Common myeloid progenitor, CD34-positive (primary cell): ENCODE results near the gene ANKMY1.

Source experiments
- CTCF ChIA-PET: fragments of 350-600 bp; sonication (Branson Sonifier 250); formaldehyde crosslinking; loops from one replicate; lab custom pipeline; 2021; ENCODE audit warnings: antibody characterized with exemption; lab: Charles Lee
- POLR2A ChIA-PET: fragments of 350-600 bp; sonication (Branson Sonifier 250); formaldehyde crosslinking; loops from one replicate; lab custom pipeline; 2021; ENCODE audit warnings: antibody characterized with exemption; lab: Charles Lee
- DNase-seq, 3 donors: peaks; one replicate each; pipeline versions ENCODE4 v3.0.0 to v3.0.0-alpha.2; 2013
- H3K27ac ChIP-seq, 2 experiments: 1 replicate in 1 of 2; 2 replicates in 1 of 2; pipeline ENCODE4 v1.7.0; 2013; ENCODE audit warnings: inconsistent platforms in 2 of 2, low read length in 2 of 2, mild to moderate bottlenecking in 2 of 2, low read depth in 1 of 2, moderate library complexity in 1 of 2; ENCODE audit not compliant: severe bottlenecking in 2 of 2, insufficient read depth in 1 of 2, poor library complexity in 1 of 2
- H3K27me3 ChIP-seq, 5 experiments: replicated peaks in 2 of 5; 1 replicate in 3 of 5; 2 replicates in 2 of 5; pipeline versions ENCODE4 v1.6.1 to v1.7.0; 2013; ENCODE audit warnings: low read length in 4 of 5, mild to moderate bottlenecking in 2 of 5, moderate library complexity in 2 of 5, inconsistent platforms in 1 of 5; ENCODE audit not compliant: insufficient read depth in 5 of 5, control insufficient read depth in 4 of 5
- H3K36me3 ChIP-seq, 4 experiments: 1 replicate in 2 of 4; 2 replicates in 2 of 4; pipeline versions ENCODE4 v1.6.1 to v1.7.0; 2013; ENCODE audit warnings: low read length in 3 of 4, control low read depth in 1 of 4, mild to moderate bottlenecking in 1 of 4; ENCODE audit not compliant: control insufficient read depth in 4 of 4, insufficient read depth in 4 of 4
- H3K4me1 ChIP-seq, 4 experiments: 1 replicate in 3 of 4; 2 replicates in 1 of 4; pipeline versions ENCODE4 v1.6.1 to v1.7.1; 2013; ENCODE audit warnings: low read length in 3 of 4, mild to moderate bottlenecking in 3 of 4, control low read depth in 1 of 4, inconsistent platforms in 1 of 4, moderate library complexity in 1 of 4; ENCODE audit not compliant: control insufficient read depth in 4 of 4, insufficient read depth in 4 of 4; ENCODE audit errors: control extremely low read depth in 1 of 4
- H3K4me3 ChIP-seq, 7 experiments: 1 replicate in 4 of 7; 2 replicates in 3 of 7; pipeline versions ENCODE4 v1.5.1 to v1.7.0; 2013; ENCODE audit warnings: mild to moderate bottlenecking in 7 of 7, low read length in 6 of 7, moderate library complexity in 6 of 7, inconsistent platforms in 2 of 7, low read depth in 2 of 7, control low read depth in 1 of 7; ENCODE audit not compliant: insufficient read depth in 4 of 7, control insufficient read depth in 1 of 7; ENCODE audit errors: extremely low read depth in 1 of 7
- H3K9me3 ChIP-seq, 5 experiments: 1 replicate in 4 of 5; 2 replicates in 1 of 5; pipeline versions ENCODE4 v1.6.1 to v1.7.1; 2013; ENCODE audit warnings: low read length in 4 of 5, mild to moderate bottlenecking in 2 of 5, inconsistent platforms in 1 of 5, low read depth in 1 of 5, moderate library complexity in 1 of 5; ENCODE audit not compliant: control insufficient read depth in 4 of 5, insufficient read depth in 2 of 5; ENCODE audit errors: control extremely low read depth in 1 of 5
- WGBS: methylation state at CpG from one replicate; pipeline ENCODE4 v1.1.5; 2013; ENCODE audit not compliant: insufficient coverage; 5-methylcytosine and 5-hydroxymethylcytosine counted together

The ANKMY1 gene

GRCh38 chr2:240503848-240504247 lies 53.9 kb downstream of the ANKMY1 start:
- POLR2A ChIA-PET, result no interaction called here
- Histone ChIP-seq H3K27me3 (no peaks in the 10 kb centered on the region), H3K27ac (no peak overlapping the region), H3K4me3 (no peak overlapping the region), H3K36me3 (peaks cover 0 to 19% (median 11%) of the 10 kb centered on the region in 4 experiments), H3K9me3 (no peaks in the 10 kb centered on the region), H3K4me1 (no peaks in the 10 kb centered on the region)
- no peak for DNase-seq
- WGBS, result 95% methylated on average over 6 of the region's 7 CpGs
- CTCF ChIA-PET, result interaction anchor here (1.7 kb wide), 1 partner anchor 10 kb away, joined by 5 read pairs; no protein-coding TSS in a partner anchor

GRCh38 chr2:240503375-240503774 lies 54.4 kb downstream of the ANKMY1 start:
- ChIA-PET CTCF (interaction anchor here (1.7 kb wide), 1 partner anchor 11 kb away, joined by 5 read pairs; no protein-coding TSS in a partner anchor), POLR2A (no interaction called here)
- no peak for DNase-seq
- Histone ChIP-seq H3K27me3 (no peaks in the 10 kb centered on the region), H3K9me3 (no peaks in the 10 kb centered on the region), H3K36me3 (peaks cover 0 to 22% (median 13%) of the 10 kb centered on the region in 4 experiments), H3K27ac (no peak overlapping the region), H3K4me3 (no peak overlapping the region), H3K4me1 (no peaks in the 10 kb centered on the region)
- WGBS, result 95% methylated on average over 8 of the region's 9 CpGs

GRCh38 chr2:240502430-240503121 lies 55.2 kb downstream of the ANKMY1 start:
- Histone ChIP-seq H3K27ac (no peak overlapping the region), H3K9me3 (no peaks in the 10 kb centered on the region), H3K36me3 (peaks cover 0 to 27% (median 13%) of the 10 kb centered on the region in 4 experiments), H3K4me3 (no peak overlapping the region), H3K4me1 (no peaks in the 10 kb centered on the region), H3K27me3 (no peaks in the 10 kb centered on the region)
- 89% methylated on average over 11 of the region's 14 CpGs for WGBS
- CTCF ChIA-PET, result interaction anchor here (1.7 kb wide), 1 partner anchor 12 kb away, joined by 5 read pairs; no protein-coding TSS in a partner anchor
- POLR2A ChIA-PET, result no interaction called here
- DNase-seq, result no peak

GRCh38 chr2:240502059-240502429 lies 55.7 kb downstream of the ANKMY1 start:
- no peak for DNase-seq
- no peaks in the 10 kb centered on the region for H3K4me1 ChIP-seq
- no peaks in the 10 kb centered on the region for H3K27me3 ChIP-seq
- H3K4me3 ChIP-seq, result no peak overlapping the region
- ChIA-PET CTCF (no interaction called here), POLR2A (no interaction called here)
- peaks cover 0 to 31% (median 13%) of the 10 kb centered on the region in 4 experiments for H3K36me3 ChIP-seq
- no peaks in the 10 kb centered on the region for H3K9me3 ChIP-seq
- WGBS, result no CpG with 5 or more reads among the region's 5 CpGs
- no peak overlapping the region for H3K27ac ChIP-seq

GRCh38 chr2:240501531-240501991 lies 56.2 kb downstream of the ANKMY1 start:
- DNase-seq, result no peak
- POLR2A ChIA-PET, result no interaction called here
- WGBS, result over 99% methylated on average over 12 of the region's 13 CpGs
- no peaks in the 10 kb centered on the region for H3K27me3 ChIP-seq
- H3K4me3 ChIP-seq, result no peak overlapping the region
- H3K4me1 ChIP-seq, result no peaks in the 10 kb centered on the region
- H3K27ac ChIP-seq, result no peak overlapping the region
- H3K36me3 ChIP-seq, result peaks cover 0 to 36% (median 12%) of the 10 kb centered on the region in 4 experiments
- no peaks in the 10 kb centered on the region for H3K9me3 ChIP-seq
- CTCF ChIA-PET, result no interaction called here

GRCh38 chr2:240500561-240501423 lies 57.0 kb downstream of the ANKMY1 start:
- WGBS, result 98% methylated on average over 19 of the region's 24 CpGs
- POLR2A ChIA-PET, result interaction anchor here (0.5 kb wide), 1 partner anchor 73 kb away, joined by 3 read pairs; no protein-coding TSS in a partner anchor

More at GRCh38 chr2:240500561-240501423, 57.0 kb downstream of the ANKMY1 start:
- H3K36me3 ChIP-seq, result peaks cover 0 to 40% (median 12%) of the 10 kb centered on the region in 4 experiments
- H3K9me3 ChIP-seq, result peaks cover 0 to 2% (median 0%) of the 10 kb centered on the region in 5 experiments
- H3K27ac ChIP-seq, result no peak overlapping the region
- H3K4me1 ChIP-seq, result no peaks in the 10 kb centered on the region
- no peak overlapping the region for H3K4me3 ChIP-seq
- CTCF ChIA-PET, result no interaction called here
- H3K27me3 ChIP-seq, result no peaks in the 10 kb centered on the region
- DNase-seq, result no peak
